Erythroblast (primary cell): ENCODE results near the gene ETV5.

Source experiments
- GATA1 ChIP-seq: IDR thresholded peaks from 2 replicates; pipeline ENCODE4 v1.6.1; 2011; ENCODE audit warnings: low read depth, mild to moderate bottlenecking, control low read depth, low read length, moderate library complexity
- POLR2A ChIP-seq: IDR thresholded peaks from 2 replicates; pipeline ENCODE4 v1.6.1; 2011; ENCODE audit warnings: mild to moderate bottlenecking, low read length

DNA sequence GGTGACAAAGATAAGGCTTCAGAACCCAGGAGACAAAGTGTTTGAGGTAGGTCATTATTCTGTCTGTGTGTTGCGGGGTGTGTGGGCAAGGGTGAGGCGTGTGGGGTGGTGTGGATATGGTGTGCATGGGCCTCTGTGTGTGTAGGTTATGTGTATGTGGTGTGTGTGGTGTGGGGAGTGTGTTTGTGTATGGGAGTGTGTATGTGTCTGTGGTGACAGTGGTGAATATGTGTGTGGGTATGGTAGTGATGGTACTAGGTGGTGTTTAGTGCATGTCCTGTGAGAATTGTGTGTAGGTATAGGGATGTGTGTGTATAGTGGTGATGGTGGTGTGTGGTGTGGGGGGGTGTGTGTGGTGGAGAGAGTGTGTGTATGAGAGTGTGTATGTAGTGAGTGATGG lies 16.2 kb upstream of the ETV5 start:
- TF ChIP-seq POLR2A (no peak), GATA1 (no peak)
